NCI-H460 (cell line): ENCODE measurements around the gene FAM174B. TPM values are rescaled to one million over a fixed set of nuclear protein-coding genes. Genes with fewer than 3 reads are reported as not detected.
"Not testable (repeated sequence)": the region's sequence is repeated elsewhere in the genome, so short reads cannot be mapped to it uniquely, and the experiment has no call there.

ENCODE experiments used
- DNase-seq: peaks from one replicate; pipeline ENCODE4 v3.0.0-alpha.2; 2016; ENCODE audit warnings: low read depth; ENCODE audit errors: extremely low read depth
- total RNA-seq: library from RNA; depleted of rRNA; stranded (reverse); fragments of >200 nt; shearing (Covaris generic); gene quantifications from 2 replicates; pipeline ENCODE4 v1.2.3, GENCODE V29; 2014

FAM174B gene
- total RNA-seq, 1 experiment from 2014 or later = 1.0 TPM

DNA sequence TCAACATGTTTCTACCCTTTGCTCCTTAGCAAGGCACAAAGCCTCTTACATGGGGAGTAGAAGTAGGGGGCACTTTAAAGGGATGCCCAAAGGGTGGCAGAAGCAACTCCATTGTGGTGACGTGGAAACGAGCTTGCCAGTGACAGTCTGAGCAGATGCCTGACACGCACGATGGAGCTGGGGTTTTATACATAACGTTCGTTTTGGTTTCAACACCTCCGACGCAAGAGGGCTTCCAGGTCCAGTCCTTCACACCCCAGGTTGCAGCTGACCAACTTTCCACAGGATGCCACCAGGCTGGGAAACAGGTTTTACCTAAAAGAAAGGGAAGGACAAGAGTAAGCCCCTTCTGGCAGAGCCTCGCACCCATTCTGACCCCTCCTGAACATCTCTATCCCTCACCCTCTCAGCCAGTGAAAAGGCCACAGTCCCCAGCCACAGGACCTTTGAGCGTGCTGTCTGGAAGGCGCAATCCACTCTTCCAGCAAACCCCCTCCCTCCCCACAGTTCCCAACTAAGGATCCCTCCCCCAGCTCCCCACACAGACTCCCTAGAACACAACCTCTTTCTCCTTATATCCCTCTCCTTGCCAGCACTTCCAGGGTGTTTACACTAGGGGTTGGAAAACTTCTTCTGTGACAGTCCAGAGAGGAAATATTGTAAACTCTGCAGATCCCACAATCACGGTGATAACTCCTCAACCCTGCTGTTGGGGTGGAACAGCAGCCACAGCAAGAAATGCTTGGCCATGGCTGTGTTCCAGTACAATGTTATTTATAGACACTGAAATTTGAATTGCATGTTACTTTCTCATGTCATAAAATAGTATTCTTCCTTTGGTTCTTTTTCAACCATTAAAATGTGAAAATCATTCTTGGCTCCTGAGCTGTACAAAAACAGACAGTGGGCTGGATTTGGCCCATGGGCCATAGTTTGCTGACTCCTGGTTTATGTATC is 36.2 kb downstream of the FAM174B start:
- DNase-seq = no peak

GRCh38 chr15:92617549-92618520 is 37.7 kb downstream of the FAM174B start:
- no peak for DNase-seq

DNA sequence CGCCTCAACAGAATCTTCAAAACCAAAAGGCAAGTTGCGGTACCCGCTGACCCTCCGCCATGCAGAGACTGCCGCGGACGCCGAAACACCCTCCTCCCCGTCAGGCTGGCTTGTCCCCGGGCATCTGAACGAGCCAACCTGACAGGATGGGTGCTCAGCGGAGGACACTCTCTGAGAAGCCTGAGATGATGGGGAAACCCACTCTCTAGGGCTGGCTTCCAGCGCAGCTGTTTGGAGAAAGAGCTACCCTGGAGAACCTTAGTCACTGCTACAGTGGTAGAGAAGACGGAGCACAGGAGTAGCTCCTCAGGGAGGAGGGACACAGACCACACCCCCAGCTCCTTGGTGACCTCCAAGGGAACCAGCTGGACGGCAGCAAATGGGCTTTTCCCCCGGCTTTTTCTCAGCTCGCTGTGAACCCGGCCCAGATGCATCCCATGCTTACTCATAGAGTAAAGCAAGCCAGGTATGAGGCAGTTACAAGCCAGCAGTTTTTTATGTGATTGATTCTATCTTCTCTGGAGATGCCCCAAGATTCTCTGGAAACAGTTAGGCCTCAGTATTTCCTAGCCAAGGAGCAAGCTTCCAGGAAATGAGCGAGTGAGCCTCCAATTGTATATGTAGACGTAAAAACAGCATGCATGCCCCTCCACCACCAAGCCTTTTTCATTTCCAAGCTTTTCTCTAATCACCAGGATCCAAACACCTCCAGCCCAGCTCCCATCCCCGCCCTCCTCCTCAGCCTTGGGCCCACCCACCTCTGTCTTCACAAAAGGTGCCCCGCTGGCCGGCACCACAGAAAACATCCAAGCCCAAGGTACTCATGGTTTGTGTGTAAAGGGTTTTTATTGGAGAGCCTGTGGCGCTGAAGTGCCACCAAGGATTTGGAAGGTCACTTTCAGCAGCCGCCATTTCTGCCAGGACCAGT is 38.7 kb downstream of the FAM174B start:
- DNase-seq = no peak

DNA sequence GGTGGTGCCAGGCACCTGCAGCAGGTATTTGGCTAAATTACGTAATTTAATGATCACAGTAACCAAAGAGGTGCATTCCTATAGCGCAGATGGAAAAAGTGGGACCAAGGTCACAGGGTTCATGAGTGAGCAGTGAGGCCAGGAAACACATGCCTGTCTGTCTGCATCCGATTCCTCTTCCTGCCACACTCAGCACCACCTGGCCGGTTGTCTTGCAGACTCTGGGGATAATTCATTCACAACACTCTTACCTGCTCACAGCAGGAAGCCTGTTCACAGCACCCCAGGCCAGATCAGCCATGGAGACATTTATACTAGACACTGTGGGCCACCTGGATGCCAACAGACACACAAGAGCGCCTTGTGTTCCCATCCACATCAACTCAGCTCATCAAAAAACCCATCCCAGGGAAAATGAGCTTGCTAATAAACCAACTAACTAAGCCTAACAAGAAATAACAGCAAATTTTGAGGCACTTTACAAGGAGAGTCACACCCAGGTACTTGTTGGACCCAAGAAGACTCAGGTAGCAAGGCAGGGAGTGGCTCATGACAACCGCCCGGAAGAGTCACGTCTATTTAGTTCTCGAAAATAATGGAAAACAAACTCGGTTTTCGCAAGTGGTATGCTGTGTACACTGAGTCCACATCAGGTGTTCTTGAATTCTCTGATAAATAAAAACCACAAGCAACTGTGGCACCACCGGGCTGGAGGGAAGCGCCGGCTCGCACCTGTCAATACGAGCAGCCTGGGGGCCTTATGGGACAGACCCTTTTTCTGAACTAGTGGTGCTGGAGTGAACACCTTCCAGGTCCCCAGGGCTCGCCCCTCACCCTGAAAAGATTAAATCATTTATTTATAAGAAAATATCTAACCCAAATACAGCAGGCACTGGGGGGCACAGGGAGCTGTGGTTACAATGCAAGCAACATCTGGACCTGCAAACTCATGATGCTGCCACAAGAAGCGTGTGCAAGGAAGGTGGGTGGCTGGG is 40.5 kb downstream of the FAM174B start:
- no peak for DNase-seq

- DNase-seq = no peak
Measured at GRCh38 chr15:92614301-92614700, 41.3 kb downstream of the FAM174B start.

- DNase-seq = no peak
Measured at GRCh38 chr15:92613841-92614240, 41.7 kb downstream of the FAM174B start.

- DNase-seq = no peak
Measured at GRCh38 chr15:92612891-92613290, 42.7 kb downstream of the FAM174B start.

DNA sequence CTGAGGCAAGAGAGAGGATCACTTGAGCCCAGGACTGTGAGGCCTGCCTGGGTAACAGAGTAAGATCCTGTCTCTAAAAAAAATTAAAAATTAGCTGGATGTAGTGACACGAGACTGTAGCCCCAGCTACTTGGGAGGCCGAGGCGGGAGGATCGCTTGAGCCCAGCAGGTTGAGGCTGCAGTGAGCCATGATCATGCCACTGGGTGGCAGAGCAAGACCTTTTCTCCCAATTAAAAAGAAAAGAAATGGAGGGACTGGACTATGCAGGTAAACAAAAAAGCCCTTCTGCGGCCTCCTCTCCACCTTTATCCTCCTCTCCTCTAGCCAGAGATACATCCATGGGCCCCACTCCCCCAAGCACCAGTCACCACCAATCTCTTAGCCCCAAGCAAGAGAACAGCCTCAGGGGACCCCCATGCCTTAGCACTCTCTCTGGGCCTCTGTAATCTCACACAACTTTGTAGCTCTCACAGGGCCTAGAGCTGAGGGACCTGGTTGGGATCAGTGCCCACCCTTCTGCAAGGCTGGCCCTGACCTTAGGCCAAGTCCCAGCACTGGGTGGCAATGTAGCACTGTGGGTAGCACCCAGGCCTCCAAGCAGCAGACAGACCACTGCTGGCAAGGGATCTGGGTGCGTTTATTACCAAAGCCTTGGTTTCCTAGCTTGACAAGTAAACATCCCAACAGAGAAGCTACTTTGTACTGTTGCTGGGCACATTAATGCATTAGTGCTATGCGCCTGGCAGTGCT is 43.4 kb downstream of the FAM174B start:
- DNase-seq = no peak

GRCh38 chr15:92611150-92611549 is 44.4 kb downstream of the FAM174B start:
- DNase-seq = no peak

DNA sequence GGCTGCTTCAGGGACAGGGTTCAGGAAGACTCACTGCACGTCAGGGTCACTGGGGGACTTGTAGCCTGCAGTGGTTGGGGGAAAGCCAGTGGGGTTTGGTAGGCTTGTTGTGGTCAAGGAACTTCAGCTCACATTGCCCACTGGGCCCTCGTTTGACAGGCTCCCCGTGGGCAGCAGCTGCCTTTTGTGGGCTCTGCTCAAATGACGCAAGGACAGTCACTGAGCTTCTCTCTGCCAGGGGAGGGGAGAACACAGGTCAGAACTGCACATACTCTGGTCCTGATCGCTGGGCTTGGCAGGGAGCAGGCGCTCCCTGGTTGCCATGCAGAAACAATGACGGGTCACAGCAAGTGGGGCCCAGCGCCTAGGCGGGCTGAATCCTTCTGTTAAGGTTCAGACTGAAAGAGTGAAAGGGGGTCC is 45.5 kb downstream of the FAM174B start:
- DNase-seq = no peak

DNA sequence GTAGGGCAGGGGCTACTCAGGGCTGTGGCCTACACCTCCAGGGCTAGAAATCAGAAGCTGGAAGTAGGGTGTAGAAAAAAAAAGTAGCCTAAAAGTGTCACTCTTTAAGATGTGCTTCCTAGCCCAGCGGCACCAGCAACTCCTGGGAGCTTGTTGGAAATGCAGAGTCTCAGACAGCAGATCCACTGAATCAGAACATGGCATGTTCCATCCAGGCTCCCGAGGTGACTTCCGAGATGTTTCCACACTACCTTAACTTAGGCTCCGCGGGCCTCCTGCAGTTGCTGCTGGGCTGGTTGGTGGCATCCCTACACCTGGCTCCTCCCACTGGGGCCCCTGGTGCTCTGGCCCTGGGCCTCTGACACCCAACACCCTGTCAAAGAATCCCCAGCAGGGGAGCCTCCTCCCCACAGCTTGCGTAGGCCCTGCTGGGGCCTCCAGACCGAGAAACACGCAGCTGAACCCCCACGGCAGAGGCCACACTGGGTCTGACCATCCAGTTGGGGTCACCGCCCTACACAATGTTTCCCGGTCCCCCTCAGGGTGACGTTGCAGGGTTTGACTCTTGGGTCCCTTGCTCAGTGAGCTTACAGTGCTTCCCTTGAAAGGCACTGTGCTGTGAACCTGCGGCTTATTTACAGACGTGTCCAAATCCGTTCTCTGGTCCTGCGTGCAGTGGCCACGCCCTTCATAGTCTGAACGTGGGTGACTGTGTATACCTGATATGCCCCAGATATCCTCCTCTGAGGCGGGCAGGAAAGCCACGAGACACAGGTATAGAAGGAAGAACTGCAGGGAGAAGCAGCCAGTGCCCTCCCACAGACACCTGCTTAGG is 46.5 kb downstream of the FAM174B start:
- DNase-seq = no peak

DNA sequence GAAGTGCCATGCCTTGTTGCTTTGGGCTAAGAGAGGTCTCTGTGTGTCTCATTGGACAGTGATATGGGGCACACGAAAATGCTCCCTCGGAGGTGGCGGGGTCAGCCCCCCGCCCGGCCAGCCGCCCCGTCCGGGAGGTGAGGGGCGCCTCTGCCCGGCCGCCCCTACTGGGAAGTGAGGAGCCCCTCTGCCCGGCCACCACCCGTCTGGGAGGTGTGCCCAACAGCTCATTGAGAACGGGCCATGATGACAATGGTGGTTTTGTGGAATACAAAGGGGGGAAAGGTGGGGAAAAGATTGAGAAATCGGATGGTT is 48.8 kb downstream of the FAM174B start:
- DNase-seq = not testable (repeated sequence)

DNA sequence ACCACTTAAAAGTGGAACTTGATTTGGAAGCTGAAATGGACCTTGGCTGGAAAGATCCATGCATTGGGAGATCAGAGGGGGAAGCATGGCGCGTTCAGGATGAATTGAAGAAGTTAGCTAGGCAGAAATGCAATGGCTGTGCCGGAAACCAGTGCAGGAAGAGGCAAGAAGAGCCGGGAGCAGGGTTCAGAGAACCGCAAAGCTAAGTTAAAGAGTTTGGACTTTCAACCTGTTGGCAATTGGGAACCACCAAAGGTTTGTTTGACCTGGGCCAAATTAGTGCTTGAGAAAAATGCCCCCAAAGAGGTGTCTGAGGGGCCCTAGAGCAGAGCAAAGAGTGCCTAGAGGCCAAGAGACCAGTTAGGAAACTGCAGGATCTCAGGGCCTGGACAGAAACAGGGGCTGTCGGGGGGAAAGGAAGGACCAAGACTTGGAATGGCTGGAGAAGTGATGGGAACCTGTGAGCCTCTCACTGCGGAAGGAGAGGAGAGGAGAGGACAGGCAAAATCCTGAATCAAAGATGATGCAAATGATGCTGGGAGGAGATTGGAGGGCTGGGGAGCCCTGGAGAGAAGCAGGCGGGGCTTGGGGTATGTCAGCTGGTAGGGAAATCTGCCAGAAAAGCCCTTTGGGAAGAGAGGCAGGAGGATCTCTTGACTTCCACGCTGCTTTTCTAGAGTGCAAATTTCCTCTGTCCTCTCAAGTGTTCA is 49.3 kb downstream of the FAM174B start:
- DNase-seq = no peak

DNA sequence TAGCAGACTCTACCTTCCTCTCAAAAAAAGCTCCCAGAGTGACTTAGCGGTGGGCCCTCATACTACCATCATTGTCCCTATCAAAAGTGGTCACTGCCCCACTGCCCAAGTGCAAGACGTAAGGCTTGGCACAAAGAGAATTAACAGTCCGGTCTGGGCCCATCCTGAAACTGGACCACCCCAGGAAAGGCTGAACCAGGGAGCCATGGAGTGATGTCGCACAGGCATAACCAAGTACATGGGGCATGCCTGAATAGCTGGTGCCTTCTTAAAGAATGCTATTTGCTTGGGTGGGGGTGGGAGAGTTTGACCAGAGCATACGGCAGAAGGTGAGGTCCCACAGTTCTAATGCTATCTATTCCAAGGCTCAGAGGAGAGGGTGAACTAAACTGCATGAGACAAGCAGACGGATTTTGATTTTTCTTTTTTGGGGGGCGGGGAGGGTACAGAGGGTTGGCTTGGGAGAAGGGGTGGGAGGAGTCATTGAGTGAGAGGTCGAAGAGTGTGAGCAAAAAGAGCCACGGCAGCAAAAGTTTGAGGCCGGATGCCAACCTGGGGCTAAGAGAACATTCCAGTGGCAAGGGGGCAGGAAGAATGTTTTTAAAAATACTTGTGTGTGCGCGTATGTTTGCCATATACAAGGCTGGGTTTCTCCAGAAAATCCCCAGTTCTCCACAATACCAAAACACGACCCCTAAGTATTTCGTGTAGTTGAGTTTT is 50.2 kb downstream of the FAM174B start:
- no peak for DNase-seq

DNA sequence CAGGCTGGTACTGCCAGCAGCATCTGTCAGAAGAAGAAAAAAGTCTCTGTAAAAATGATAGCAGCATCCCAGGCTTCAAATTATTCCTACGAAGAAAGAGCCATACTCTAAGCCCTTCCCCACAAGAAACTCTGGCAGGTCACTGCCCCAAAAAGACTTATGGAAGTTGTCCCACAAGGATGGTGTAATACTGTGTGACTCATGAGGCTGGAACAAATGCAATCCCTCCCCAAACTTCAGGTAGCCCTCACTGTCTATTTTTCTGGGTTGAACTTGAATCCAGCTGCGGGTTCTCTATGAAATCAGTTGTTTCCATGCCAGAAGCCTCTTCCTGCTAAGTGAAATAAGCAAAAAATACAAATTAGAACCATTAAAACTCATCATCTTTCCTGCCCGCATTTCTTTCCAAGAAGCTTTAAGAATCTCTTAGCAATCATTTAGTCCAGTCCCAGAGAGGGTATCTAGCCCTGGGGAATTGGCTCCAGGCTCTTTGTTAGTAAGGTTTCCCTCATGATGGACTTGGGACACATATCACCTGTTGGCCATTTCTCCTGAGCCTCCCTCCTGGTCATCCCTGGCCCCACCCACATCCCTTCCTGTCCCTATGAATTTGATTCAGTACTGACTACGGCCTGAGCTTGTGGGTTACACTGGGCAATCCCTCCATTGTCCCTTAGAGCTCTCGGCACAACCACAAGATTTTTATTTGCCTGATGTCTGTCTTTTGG is 51.7 kb downstream of the FAM174B start:
- no peak for DNase-seq

DNA sequence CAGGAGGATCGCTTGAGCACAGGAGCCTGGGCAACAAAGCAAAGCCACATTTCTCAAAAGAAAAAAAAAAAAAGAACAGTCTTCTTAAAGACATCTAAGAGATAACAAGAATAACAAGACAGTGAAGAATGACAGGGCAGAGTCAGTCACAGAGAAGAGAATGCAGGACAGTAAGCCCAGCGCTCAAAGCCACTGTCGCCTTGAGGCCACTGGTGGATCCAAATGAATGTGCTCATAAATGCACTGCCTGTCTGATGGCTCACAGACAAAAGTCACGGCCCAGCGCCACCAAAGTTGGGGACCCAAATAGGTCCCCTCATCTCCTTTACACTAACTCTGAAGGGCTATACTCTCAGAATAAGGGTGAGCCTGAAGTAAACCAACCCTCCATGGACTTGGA is 52.3 kb downstream of the FAM174B start:
- DNase-seq = no peak
